OCI-LY7 (cell line): ENCODE measurements around the gene CMTR2.
"Not testable (repeated sequence)": the region's sequence is repeated elsewhere in the genome, so short reads cannot be mapped to it uniquely, and the experiment has no call there.

Experiments
- EZH2phosphoT487 ChIP-seq: fragments of 200-600 bp; sonication (generic); IDR thresholded peaks from 2 replicates; pipeline ENCODE4 v1.6.1; 2018; ENCODE audit warnings: low read depth, borderline replicate concordance, mild to moderate bottlenecking, mixed run types, antibody characterized with exemption, low read length, moderate library complexity, mixed read lengths
- TF ChIP-seq, protein P1 (sequence below): fragments of 200-600 bp; sonication (generic); conservative IDR thresholded peaks from 2 replicates; pipeline ENCODE4 v1.5.1; 2014; ENCODE audit warnings: mild to moderate bottlenecking, antibody characterized with exemption, low read length, moderate library complexity, mixed read lengths

DNA sequence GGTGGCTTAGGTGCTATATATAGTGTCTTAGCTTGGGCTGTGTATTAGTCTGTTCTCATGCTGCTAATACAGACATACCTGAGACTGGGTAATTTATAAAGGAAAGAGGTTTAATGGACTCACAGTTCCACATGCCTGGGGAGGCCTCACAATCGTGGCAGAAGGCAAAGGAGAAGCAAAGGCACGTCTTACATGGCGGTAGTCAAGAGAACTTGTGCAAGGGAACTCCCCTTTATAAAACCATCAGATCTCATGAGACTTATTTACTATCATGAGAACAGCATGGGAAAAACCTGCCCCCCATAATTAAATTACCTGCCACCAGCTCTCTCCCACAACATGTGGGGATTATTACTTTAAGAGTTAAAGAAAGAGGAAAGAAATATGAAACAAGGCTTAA is 2.9 kb upstream of the CMTR2 start:
- TF ChIP-seq, protein P1, sequence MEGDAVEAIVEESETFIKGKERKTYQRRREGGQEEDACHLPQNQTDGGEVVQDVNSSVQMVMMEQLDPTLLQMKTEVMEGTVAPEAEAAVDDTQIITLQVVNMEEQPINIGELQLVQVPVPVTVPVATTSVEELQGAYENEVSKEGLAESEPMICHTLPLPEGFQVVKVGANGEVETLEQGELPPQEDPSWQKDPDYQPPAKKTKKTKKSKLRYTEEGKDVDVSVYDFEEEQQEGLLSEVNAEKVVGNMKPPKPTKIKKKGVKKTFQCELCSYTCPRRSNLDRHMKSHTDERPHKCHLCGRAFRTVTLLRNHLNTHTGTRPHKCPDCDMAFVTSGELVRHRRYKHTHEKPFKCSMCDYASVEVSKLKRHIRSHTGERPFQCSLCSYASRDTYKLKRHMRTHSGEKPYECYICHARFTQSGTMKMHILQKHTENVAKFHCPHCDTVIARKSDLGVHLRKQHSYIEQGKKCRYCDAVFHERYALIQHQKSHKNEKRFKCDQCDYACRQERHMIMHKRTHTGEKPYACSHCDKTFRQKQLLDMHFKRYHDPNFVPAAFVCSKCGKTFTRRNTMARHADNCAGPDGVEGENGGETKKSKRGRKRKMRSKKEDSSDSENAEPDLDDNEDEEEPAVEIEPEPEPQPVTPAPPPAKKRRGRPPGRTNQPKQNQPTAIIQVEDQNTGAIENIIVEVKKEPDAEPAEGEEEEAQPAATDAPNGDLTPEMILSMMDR, result not testable (repeated sequence)
- TF ChIP-seq EZH2phosphoT487, result not testable (repeated sequence)
